Aortic smooth muscle cell (primary cell): ENCODE data around the gene MYBPHL. TPM values are rescaled to one million over a fixed set of nuclear protein-coding genes. Genes with fewer than 3 reads are reported as not detected.

Source experiments
- total RNA-seq: library from RNA; depleted of rRNA; stranded (reverse); fragments of >200 nt; gene quantifications from 2 replicates; pipeline ENCODE4 v1.2.3, GENCODE V29; 2014

The MYBPHL gene
- not detected in 2 replicates for total RNA-seq

GRCh38 chr1:109306832-109307273 lies at the start of gene MYBPHL:
Gene MYBPHL (minus strand): TSS chr1:109307011. CDS start chr1:109306991, 20 bp downstream.

GRCh38 chr1:109282952-109283747 lies 23.7 kb downstream of the MYBPHL start, which contains the start of gene PSRC1:
Gene PSRC1 (minus strand): TSS chr1:109283145.

GRCh38 chr1:109248797-109249629 lies 57.8 kb downstream of the MYBPHL start, which contains the start of gene CELSR2:
Gene CELSR2 (plus strand): TSS chr1:109249539. CDS start chr1:109250080, 541 bp downstream.

Other genes starting within 250 kb of the MYBPHL start
- 107 and 114 TPM in 2 replicates for gene TAF13, start 231.0 kb downstream of the MYBPHL start, total RNA-seq
- gene TMEM167B, start 216.2 kb downstream of the MYBPHL start, total RNA-seq: 36.2 and 37.2 TPM in 2 replicates
- gene ELAPOR1, start 192.9 kb downstream of the MYBPHL start, total RNA-seq: under 0.01 and 0.25 TPM in 2 replicates
- gene SARS1, start 93.1 kb downstream of the MYBPHL start, total RNA-seq: 186 and 190 TPM in 2 replicates
- gene CELSR2, start 57.5 kb downstream of the MYBPHL start, total RNA-seq: 1.1 and 1.5 TPM in 2 replicates
- 5.2 and 8.6 TPM in 2 replicates for gene PSRC1, start 23.9 kb downstream of the MYBPHL start, total RNA-seq
- gene SORT1, start 90.9 kb upstream of the MYBPHL start, total RNA-seq: 15.2 and 21.3 TPM in 2 replicates
- gene PSMA5, start 119.4 kb upstream of the MYBPHL start, total RNA-seq: 46.1 and 47.2 TPM in 2 replicates
- 0.13 and 0.62 TPM in 2 replicates for gene SYPL2, start 159.5 kb upstream of the MYBPHL start, total RNA-seq
- gene ATXN7L2, start 176.9 kb upstream of the MYBPHL start, total RNA-seq: 1.3 and 1.8 TPM in 2 replicates
- gene CYB561D1, start 187.1 kb upstream of the MYBPHL start, total RNA-seq: 4.8 and 5.7 TPM in 2 replicates
- 0.81 and 2.2 TPM in 2 replicates for gene AMIGO1, start 202.7 kb upstream of the MYBPHL start, total RNA-seq
- 0.13 and 0.37 TPM in 2 replicates for gene GPR61, start 232.9 kb upstream of the MYBPHL start, total RNA-seq
- gene GNAI3, start 241.6 kb upstream of the MYBPHL start, total RNA-seq: 15.1 and 17.3 TPM in 2 replicates